Measurements from ENCODE around the gene NELL1.

GRCh38 chr11:21132146-21132720 lies 462.8 kb downstream of the NELL1 start:
- TF ChIP-seq EZH2phosphoT487 (IDR thresholded peaks at IDR 0.05; ENCODE audit: borderline replicate concordance, low read length) (no peak), CTCF (IDR thresholded peaks at IDR 0.05; ENCODE audit: low read depth, low read length, poor library complexity, severe bottlenecking) (no peak)
